DMS153 (cell line): Measurements from ENCODE around the gene YPEL5.
"Not testable (repeated sequence)": the region's sequence is repeated elsewhere in the genome, so short reads cannot be mapped to it uniquely, and the experiment has no call there.

Source experiments
- DNase-seq: peaks from one replicate; lab custom pipeline; 2025; lab: John Stamatoyannopoulos, UW

The YPEL5 gene

DNA sequence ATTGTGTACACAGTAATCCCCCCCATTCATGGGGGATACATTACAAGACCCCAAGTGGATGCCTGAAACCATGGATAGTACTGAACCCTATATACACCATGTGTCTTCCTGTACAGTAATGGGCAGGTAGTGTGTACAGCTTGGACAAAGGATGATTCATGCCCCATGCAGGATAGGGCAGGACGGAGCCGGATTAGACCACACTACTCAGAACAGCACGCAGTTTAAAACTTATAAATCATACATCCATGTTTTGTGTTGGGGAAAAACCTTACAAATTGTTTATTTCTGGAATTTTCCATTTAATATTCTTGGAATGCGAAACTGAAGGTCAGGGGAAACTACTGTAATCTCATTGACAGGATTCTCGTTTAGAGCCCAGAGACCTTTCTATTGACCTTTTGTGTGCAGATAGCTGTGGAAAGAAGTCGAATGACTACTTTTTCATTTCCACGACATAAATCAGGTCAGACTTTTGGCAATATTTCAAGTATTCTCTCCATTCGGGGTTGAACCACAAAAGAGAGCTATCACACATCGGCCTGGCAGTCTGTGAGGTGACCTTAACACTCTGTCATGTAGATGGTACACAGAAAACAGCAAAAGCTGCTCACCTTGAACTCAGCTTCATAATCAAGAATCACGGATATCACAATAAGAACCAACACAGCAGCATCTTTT, 9.9 kb upstream of the YPEL5 start:
- DNase-seq, result no peak

DNA sequence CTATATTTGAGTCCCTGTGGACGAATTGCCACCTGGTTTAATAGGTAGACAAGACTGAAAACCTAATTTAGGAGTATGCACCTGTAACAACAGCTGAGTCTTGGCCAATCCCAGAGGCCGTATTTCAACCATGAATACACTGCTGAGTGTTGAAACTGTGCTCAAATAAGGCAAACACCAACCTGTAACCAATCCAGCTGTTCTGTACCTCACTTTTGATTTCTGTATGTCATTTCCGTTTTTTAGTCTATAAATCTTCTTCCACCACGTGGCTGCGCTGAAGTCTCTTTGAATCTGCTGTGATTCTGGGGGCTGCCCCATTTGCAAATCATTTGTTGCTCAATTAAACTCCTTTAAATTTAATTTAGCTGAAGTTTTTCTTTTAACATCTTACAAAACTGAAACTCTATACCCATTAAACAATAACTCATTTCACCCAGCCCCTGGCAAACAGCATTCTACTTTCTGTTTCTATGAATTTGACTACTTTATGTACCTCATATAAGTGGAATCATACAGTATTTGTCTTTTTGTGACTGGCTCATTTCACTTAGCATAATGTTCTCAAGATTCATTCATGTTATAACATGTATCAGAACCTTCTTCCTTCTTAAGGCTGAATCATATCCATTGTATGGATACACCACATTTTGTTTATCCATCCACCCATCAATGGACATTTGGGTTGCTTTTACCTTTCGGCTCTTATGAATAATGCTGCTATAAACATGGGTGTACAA, 7.5 kb upstream of the YPEL5 start:
- no peak for DNase-seq

DNA sequence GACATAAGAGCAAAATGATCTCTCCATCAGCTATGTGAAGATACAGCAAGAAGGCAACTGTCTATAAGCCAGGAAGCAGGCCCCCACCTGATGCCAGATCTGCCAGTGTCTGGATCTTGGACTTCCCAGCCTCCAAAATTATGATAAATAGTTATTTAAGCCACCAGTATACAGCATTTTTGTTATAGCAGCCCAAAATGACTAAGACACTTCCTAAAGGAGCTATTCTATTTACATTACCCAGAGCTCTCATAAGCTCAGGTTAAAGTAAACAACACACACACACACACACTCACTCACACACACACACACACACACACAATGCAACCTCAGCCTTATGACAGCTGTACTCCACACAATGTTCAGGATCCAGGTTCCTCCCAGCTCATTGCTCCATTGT, 5.7 kb upstream of the YPEL5 start:
- no peak for DNase-seq

DNA sequence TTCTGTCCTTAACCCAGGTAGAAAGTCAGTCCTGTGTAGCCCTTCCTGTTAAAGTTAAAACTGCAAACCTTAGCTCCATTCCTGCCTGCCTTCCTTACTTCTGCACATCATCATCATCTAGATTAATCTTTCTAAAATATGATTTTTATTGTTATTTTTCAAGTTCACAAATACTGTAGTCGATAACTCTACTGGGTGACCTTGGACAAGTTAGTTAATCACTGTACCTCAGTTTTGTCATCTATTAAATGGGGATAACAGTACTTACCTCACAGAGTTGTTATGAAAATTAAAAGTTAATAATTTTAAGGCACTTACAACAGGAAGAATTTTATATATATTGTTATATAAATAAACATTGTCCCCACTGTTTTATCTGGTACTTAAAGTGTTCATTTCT, 2.5 kb upstream of the YPEL5 start:
- no peak for DNase-seq

DNA sequence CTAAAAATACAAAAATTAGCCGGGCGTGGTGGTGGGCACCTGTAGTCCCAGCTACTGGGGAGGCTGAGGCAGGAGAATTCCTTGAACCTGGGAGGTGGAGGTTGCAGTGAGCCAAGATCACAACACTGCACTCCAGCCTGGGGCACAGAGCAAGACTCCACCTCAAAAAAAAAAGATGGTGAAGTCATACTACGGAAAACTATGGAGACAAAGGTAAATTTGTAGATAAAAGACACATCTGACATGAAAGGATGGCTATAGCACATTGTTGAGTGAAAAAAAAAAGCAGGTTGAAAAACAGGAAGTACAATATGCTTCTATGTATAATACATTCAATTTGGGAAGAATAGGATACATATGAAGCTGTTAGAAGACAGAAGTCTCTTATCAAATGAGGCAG, 1.9 kb upstream of the YPEL5 start:
- DNase-seq, result not testable (repeated sequence)

DNA sequence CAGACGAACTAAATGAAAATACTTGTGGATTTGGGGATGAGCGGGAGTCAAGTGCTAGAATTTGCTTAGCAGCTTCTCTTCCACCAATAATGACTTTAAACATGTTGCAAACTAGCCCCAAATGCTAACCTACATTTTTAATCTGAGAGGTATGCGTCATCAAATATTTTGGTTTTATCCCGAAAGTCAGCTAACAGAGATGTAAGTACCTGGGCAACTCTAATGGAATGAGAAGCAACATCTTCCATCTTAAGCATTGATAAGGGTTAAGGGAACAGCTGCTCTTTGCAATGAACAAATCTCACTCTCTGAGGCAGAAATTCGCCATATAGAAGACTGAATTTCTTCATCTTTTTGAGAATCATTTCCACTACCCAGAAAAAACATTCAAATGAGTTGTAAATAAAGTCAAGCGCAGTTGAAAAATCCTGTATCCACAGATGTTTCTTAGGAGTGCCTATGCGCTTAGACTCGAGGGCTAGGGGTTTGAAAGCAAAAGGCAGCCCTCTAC, 926 bp upstream of the YPEL5 start:
- no peak for DNase-seq

DNA sequence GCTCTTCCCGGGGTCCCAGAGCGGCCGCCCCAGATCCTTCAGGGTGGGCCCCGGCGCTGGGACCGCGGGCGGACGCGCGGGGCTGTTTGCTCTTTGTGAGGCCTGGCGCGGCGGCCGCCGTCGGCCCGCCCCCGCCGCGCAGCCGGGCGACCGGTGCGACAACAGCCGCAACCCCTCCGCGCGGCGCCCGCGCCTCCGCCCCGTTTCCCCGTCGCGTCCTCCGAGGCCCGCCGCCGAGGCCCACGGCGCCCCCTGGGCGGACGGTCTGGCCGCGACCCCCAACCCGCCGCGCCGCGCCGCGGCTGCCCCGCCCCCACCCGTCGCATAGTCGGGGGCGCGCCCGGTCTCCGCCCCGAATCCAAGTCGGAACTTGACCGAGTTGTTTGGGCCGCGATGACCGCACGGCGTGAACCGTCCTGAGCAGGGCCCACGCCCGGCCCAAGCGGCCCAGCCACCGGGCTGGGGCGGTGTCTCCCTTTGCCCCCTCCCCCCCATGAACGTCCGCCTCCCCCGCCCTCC, 448 bp downstream of the YPEL5 start:
- no peak for DNase-seq

DNA sequence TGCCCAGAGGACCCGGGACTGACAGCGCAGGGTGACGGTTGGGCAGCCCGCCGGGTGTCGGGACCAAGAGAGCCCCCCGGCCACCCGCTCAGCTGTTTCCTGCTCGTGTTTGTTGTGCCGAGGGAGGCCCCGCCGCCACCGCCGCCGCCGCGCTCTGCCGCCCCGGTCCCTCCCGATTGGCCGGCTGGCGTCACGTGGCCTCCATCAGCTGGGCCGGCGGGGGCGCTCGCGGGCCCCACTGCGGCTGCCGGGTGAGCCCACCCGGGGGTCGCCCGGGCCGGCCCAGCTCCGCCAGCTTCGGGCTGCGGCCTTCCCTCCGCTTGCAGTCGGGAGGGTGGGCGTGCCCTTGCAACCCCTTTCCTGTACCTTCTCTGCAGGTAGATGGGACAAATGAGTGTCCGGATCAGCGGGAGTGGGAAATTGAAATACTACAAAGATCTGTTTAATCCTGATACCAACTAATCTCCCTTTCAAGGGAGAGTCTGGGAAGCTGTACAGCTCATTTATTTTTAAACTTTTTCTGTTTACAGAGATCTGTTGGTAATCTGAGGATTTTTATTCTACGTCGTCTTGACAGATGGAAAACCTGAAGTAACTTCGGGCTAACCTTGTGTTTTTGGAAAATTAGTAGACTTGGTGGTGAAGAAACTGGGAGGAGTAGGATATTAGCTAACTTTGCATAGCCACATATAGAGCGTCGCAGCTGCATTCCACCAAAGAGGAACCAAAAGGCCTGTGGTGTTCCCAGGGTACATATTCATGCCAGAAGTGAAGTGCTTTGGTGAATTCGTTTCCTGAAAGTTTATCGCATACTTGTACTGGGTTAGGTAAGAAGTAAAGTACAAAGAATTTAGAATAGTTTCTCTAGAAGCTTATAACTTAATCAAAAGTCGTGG, 1.2 kb downstream of the YPEL5 start:
- no peak for DNase-seq

DNA sequence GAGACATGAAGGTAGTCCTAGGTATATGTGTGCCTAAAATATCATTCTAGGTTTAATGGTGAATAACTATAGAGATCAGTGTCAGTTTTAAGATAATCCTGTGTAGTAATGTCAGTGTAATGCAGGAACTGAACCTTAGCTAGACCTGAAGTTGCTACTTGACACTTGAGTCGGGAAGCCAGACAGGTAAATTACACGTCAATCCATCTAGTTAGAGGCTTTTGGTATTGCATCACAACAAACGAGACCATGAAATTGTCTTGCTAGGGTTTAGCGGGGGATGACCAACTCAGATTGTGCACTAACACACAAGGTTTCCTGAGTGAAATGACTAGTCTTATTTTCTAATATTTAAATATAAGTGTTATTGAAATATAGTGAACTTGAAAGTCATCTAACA, 2.0 kb downstream of the YPEL5 start:
- DNase-seq, result no peak

DNA sequence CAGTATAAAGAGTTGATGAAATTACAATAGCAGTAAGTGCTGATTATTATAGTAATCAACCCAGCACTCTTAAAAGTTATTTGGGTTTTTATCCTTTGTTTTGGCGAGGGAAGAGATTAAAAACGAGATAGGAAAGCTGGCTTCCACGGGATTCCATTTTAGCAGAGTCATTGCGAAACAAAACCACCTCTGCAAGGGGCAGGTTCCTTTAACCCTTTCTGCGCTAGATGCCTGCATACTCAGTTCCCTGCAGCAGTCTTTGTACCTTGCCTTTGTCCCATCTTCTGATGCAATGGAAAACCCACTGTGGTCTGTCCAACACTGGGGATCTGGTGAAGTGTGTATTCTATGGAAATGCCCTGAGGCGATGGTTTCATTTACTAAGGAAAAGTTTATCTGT, 2.7 kb downstream of the YPEL5 start:
- DNase-seq, result no peak

DNA sequence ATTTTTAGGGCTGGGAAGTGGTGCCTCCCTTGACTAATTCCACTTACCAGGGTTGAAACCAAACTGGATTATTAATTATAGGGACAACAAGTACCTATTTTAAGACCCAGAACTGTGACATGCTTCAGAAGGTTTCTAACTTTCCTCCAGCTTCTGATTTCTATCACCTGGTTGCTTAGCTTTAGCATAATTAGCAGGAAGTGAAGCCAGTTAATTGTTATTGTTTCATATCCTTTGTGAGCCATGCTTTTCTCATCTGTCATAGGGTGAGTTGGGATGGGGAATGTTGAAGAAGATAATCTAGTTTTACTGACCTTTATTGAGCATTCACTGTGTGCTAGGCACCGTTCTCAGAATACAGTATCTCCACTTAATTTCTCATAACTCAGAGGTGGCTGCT, 3.2 kb downstream of the YPEL5 start:
- DNase-seq, result no peak

DNA sequence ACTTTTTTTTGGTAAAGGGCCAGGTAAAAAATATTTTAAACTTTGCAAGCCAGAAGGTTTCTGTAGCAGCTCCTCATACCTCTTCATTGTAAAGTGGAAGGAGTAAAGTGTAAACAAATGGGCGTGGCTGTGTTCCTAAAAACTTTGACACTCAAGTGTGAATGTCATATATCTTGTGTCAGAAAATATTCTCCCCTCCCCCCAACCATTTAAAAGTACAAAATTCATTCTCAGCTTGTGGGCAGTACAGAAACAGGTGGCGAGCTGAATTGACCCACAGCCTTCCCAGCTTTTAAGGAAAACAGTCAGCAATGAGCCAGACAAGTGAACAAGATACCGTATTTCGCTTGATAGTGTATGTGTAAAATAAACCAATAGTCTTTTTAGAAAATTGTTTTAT, 4.0 kb downstream of the YPEL5 start:
- no peak for DNase-seq

DNA sequence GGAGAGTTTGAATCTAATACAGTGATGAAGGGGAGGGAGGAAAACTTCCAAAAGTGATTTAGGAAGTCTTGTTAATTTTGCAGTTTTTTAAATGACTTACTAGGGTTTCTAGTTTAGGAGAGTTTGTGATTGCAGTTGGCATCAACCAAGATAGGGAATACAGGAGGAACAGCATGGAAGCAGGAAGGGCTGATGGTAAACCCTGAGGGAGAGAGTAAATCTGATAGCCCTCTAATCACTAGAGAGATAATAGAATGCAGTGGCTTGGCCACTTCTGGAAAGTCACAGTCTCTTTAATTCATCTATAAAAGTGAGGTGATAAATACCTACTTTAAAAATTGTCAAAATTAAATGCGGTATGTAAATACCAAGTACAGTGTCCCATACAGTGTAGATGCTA, 5.6 kb downstream of the YPEL5 start:
- no peak for DNase-seq

DNA sequence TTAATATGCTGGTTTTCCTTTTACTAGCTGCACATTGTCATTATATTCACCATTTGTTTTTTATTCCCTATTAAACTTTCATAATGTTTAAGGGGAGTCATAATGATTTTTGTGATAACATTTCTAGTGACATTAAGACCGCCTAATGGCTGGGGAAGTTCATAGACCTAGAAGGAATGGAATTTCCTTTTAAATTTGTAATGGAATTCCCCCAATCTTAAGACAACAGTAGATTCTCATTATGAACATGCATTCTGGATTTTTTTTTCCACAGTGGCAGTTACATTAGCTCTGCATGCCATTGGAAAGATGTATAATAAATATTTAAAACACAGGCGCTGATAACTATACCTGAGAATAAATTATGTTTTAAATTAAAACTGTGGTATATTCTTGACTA, 8.4 kb downstream of the YPEL5 start:
- DNase-seq, result no peak

DNA sequence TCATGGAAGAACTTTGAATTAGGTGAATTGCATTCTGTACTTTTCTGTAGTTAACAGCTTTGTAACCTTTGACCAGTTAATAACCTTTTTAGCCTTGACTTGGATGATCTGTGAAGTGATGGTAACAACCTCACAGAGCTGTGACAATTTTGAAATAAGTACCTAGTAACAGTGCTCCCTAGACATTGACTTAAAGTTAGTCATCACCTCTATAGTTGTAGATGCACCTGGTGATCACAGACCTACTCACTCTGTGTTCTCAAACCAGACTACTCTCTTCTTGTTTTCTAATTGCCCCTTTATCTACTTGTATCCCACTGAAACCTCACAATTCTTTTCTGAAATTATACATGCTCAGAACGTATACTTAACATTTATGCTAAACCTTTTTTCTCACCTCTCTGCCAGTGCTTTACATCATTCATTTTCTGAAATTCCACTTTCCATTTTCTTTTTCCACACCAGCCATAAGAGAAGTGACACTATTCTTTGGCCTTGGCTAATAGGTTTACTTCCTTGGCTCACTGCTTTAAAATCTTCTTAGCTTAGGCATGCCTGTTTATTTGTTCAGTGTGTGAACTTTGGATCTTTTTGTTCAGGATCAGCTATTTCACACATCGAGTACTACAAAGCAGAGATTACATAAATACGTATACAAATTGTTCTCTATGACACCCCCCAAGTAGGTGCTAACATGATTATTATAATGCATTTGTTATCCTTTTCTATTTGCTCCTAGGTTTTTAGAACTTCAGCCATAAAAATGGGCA, 9.3 kb downstream of the YPEL5 start:
- no peak for DNase-seq

DNA sequence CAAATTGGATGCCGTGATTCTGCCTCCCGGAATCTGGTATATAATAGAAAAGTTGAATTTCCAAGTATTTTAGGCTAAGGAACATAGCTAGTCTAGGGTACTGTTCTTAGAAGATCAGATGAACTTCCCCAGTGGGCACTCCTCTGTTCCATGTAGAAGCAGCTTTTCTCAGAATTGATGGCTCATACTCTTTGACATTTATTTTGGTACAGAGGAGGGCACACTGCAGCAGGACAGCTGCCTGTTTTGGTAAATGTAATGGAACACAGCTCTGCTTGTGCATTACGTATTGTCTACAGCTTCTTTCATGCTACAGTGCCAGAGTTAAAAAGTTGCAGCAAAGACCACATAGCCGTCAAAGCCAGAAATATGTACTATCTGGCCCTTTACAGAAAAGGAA, 10.8 kb downstream of the YPEL5 start:
- no peak for DNase-seq

DNA sequence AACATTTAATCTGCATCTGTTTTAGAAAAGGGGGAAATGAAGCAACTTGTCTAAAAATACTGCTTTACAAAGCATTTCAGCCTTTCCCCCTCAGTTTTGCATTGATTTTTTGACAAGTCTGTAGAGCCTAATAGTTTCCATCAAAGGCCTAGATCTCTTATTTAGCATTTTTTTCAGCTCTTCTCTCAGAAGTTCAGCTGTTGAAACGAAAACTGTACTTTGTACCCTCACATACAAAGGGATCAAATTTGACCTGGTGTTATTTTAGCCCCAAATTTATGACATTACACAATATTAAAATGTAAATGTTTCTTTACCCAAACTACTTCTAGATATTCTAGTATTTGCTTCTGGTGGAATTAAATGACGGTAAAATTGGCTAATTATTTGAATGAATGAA, 13.0 kb downstream of the YPEL5 start:
- DNase-seq, result no peak

DNA sequence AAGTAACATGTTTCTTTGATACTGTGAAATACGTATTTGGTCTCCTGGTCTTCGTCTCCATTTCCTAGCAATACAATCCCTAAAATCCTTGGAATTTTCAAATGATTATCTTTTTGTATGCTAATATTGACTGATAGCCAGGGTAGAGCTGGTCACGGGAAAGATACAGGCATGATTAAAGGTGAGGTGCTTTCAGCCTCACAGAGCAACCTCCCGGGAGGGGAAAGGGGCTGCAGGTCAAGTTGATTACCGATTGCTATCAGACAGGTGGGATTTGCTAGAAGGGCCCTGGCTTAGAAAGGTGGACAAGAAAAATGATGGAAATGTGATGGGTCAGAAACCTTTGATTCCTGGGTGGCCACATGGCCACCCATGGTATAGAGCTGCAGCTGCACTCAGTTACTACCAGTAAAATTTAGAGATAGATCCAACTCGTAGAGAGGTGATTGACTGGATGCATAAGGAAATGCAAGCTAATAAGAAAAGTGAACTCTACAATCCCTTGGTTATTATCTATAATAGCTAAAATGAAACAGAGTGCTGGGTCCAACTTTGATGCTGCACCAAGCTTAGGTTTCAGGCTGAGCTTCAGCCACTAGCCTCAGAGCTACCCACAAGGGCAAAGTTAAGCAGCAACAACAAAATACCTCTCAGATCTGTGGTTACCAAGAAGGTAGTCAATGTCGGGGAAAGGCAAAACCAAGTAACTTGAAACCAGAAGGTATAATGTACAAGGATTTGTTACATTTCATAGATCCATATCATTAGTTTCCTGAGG, 15.3 kb downstream of the YPEL5 start:
- no peak for DNase-seq

DNA sequence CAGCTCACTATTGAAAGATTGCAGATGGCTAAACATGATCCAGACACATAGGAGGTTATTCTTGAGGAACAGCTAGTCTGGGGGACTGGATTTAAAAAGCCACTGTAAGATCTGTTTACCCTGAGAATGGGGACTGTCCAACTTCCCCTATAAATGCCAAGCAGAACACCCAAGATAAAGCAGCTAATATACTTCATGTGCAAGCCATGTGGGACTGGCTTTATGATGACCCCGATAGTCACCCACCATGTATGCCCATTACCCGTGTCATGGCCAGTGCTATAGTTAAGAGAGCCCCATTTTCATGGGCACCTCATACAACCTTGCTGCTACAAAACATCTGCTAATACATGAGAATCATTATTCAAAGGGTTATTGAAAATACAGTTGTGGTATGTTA, 16.0 kb downstream of the YPEL5 start:
- DNase-seq, result no peak

DNA sequence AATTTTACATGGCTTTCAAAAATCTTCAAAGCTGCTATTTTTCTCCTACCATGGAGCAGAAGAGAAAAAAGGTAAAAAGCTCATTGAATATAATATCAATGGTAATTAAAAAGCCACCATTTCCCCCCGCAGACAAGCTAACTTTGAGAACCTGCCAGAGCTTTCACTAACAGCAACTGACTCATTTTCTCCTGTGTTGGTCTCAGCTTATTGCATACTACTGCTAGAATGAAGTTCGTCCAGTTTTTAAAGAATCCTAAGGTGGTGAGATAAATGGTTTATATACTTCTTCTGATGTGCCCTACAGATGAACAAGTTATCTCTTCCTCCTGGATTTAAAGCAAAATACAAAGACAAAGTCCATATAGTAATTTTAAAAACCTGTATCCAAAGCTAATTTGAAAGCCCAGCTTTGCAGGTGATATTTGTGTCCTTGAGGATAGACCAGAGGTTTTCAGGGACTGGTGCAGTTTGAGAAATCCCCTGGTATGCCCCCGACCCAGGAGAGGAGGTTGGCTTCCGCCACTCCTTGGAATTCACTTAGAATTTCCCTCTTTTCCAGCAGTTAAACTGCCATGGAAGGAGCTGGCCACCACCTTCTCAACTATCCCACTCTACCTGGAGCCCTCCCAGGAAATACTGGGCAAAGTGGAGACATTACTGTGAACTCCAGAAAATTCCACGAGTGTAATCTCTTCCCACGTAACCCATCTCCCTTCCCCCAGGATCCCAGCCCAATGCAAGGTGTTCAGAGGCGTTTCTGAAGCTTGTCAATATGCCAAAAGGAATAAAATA, 17.5 kb downstream of the YPEL5 start:
- no peak for DNase-seq
